Ascending aorta (tissue), 2 donors: ENCODE measurements around the gene BCL10. TPM values are rescaled to one million over a fixed set of nuclear protein-coding genes. Genes with fewer than 3 reads are reported as not detected.

Experiments used
- DNase-seq, 2 donors: peaks; one replicate each; pipeline ENCODE4 v3.0.0-alpha.2; 2019; ENCODE audit warnings: low spot score in 2 of 2
- H3K27ac ChIP-seq, 2 donors: fragments of 200-600 bp; sonication (generic); one replicate each; pipeline ENCODE4 v1.5.1; 2016 to 2017; ENCODE audit warnings: mild to moderate bottlenecking in 1 of 2
- H3K27me3 ChIP-seq: fragments of 200-600 bp; sonication (generic); one replicate; pipeline ENCODE4 v1.5.1; 2017
- H3K36me3 ChIP-seq, 2 donors: fragments of 200-600 bp; sonication (generic); one replicate each; pipeline ENCODE4 v1.5.1; 2016
- H3K4me1 ChIP-seq, 2 donors: fragments of 200-600 bp; sonication (generic); one replicate each; pipeline ENCODE4 v1.5.1; 2016 to 2017; ENCODE audit warnings: mild to moderate bottlenecking in 1 of 2
- H3K4me3 ChIP-seq, 2 donors: fragments of 200-600 bp; sonication (generic); one replicate each; pipeline ENCODE4 v1.5.1; 2016 to 2017; ENCODE audit warnings: mild to moderate bottlenecking in 1 of 2
- H3K9me3 ChIP-seq, 2 donors: fragments of 200-600 bp; sonication (generic); one replicate each; pipeline ENCODE4 v1.5.1; 2016
- intact Hi-C: fragments of 100-400 bp; cut with DNase I; formaldehyde crosslinking; loops from one replicate; pipeline ENCODE4 v1.15.1; 2023
- total RNA-seq: library from RNA; depleted of rRNA; stranded (reverse); fragments of >200 nt; gene quantifications from one replicate; pipeline ENCODE4 v1.1.0, GENCODE V29; 2016
- TF ChIP-seq, protein P1 (sequence below), 3 experiments: fragments of 200-600 bp in 2 of 3; fragments of 450-650 bp in 1 of 3; sonication (generic) in 2 of 3; IDR thresholded peaks; one replicate each; pipeline ENCODE4 v1.5.1; 2016 to 2019; ENCODE audit warnings: antibody characterized with exemption in 3 of 3, mild to moderate bottlenecking in 1 of 3, moderate library complexity in 1 of 3

BCL10 gene
- total RNA-seq, 1 donor from 2014 or later, result 3.7 TPM

DNA sequence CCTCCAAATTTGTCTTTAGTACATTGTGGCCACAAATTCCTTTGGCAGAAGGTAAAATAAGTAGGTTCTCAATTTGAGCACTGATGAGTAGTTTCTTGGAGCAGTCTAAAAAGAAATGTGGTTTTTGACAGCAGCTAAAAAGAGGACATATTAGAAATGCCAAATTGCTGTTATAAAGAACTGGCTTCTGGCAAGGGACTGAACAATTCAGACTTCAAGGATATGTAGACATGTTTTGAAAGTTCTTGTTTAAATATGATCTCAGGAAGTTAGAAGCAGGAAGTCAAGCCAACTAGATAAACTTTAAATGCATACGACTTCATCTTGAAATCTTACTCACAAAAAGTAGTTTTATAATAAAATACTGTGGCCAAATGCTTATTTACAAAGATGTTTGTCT, 35.8 kb downstream of the BCL10 start:
- intact Hi-C loops, result no loop called here
- Histone ChIP-seq H3K36me3 (no peaks in the 10 kb centered on the region), H3K9me3 (no peaks in the 10 kb centered on the region), H3K27me3 (no peaks in the 10 kb centered on the region), H3K4me1 (peaks cover 4 to 9% of the 10 kb centered on the region in 2 donors), H3K4me3 (no peak overlapping the region), H3K27ac (peak overlapping the region; percentile 14 to 56)
- TF ChIP-seq, protein P1, sequence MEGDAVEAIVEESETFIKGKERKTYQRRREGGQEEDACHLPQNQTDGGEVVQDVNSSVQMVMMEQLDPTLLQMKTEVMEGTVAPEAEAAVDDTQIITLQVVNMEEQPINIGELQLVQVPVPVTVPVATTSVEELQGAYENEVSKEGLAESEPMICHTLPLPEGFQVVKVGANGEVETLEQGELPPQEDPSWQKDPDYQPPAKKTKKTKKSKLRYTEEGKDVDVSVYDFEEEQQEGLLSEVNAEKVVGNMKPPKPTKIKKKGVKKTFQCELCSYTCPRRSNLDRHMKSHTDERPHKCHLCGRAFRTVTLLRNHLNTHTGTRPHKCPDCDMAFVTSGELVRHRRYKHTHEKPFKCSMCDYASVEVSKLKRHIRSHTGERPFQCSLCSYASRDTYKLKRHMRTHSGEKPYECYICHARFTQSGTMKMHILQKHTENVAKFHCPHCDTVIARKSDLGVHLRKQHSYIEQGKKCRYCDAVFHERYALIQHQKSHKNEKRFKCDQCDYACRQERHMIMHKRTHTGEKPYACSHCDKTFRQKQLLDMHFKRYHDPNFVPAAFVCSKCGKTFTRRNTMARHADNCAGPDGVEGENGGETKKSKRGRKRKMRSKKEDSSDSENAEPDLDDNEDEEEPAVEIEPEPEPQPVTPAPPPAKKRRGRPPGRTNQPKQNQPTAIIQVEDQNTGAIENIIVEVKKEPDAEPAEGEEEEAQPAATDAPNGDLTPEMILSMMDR (IDR thresholded peaks at IDR 0.05), result peak in 1 of 3 experiments; percentile 1
- DNase-seq, result no peak

DNA sequence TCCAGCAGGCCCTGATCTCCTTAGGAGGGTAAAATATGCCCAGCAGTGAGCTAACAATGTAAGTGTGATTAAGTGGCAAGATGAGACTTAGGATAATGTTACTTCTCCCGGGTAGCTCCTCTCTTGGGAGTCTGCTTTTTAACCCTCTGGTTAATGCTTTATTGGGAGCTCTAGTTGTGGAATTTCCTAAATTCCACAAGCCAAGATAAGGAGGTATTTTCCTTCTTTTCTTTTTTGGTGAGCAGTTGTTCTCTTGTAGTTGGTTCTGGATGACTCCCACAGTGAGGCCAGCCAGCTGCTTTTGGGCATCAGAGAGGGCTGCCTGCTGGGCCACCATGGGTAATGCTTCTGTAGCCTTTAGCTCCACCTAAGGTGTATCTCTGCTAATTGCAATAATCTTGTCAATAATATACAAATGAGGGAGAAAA, 36.2 kb downstream of the BCL10 start:
- TF ChIP-seq, protein P1 (IDR thresholded peaks at IDR 0.05), result peak in 1 of 3 experiments; percentile 22
- no peak for DNase-seq
- Histone ChIP-seq H3K9me3 (no peaks in the 10 kb centered on the region), H3K36me3 (no peaks in the 10 kb centered on the region), H3K4me1 (peaks cover 4 to 9% of the 10 kb centered on the region in 2 donors), H3K27me3 (no peaks in the 10 kb centered on the region), H3K27ac (peak overlapping the region; percentile 14 to 56), H3K4me3 (no peak overlapping the region)
- intact Hi-C loops, result no loop called here

DNA sequence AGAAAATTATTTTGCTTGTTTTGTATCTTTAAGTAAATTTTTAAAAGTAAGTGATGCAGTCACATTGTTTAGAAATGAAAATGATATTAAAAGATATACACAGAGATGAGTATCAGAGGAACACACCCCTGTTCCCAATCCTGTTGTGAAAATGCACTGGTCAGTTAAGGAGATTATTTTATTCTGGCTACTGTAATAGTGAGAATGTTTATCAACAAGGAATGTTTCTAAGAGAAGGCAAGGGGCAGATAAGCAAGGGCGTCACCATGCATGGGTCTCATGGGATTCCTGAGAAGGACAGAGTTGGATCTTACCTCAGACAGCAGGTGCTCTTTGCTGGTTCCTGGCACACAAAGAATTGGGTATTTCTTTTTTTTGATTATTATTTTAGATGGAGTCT, 38.8 kb downstream of the BCL10 start:
- Histone ChIP-seq H3K9me3 (no peaks in the 10 kb centered on the region), H3K27me3 (no peaks in the 10 kb centered on the region), H3K27ac (no peak overlapping the region), H3K4me3 (no peak overlapping the region), H3K36me3 (no peaks in the 10 kb centered on the region), H3K4me1 (peaks cover 2 to 4% of the 10 kb centered on the region in 2 donors)
- intact Hi-C loops, result no loop called here
- TF ChIP-seq, protein P1 (IDR thresholded peaks at IDR 0.05), result no peak
- no peak for DNase-seq

DNA sequence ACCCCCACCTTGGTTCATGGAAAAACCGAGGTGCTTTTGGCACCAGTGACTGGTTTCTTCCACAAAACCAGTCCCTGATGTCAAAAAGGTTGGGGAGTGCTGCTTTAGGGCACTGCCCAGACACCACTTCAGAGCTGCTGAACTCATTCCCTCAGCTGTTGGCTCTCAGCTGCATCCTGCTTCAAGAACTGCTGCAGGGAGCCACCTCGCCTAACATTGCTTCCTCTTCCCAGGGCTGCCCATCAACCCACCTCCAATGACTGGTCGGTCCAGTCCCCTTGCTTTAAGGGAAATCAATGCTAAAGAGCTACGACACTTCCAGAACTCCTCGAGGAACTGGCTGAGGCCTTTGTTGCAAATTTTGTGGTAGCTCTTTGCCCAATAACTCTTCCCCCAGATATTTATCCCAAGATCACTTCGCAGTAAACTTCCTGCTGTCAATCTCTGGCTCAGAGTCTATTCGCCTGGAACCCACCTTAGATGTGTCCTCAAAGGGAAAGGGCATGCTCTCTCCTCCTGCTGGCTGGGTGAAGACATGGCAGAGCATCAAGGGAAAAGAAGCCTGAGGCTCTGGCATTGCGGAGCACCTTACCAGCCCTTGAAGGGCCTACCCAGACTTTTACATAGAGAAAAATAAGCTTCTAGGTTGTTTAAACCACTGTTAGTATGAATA, 46.0 kb downstream of the BCL10 start:
- intact Hi-C loops, result no loop called here
- TF ChIP-seq, protein P1 (IDR thresholded peaks at IDR 0.05), result peak in 1 of 3 experiments; percentile 6
- Histone ChIP-seq H3K36me3 (no peaks in the 10 kb centered on the region), H3K4me1 (no peaks in the 10 kb centered on the region), H3K4me3 (no peak overlapping the region), H3K27me3 (no peaks in the 10 kb centered on the region), H3K27ac (no peak overlapping the region), H3K9me3 (no peaks in the 10 kb centered on the region)
- DNase-seq, result no peak

DNA sequence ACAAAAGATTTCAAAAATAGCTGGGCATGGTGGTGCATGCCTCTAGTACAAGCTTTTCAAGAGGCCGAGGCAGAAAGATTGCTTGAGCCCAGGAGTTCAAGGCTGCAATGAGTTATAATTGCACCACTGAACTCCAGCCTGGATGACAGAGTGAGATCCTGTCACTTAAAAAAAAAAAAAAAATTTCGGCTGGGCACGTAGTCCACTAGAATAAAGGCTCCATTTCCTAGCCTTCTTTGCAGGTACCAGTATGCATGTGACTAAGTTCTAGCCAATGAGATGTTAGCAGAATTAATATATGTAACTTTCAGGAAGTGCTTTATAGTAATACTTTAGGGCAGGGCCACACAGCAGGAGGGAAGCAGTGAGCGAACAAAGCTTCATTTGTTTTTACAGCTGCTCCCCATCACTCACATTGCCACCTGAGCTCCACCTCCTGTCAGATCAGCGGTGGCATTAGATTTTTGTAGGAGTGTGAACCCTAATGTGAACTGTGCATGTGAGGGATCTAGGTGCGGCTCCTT, 46.8 kb downstream of the BCL10 start:
- Histone ChIP-seq H3K9me3 (no peaks in the 10 kb centered on the region), H3K4me3 (no peak overlapping the region), H3K27me3 (no peaks in the 10 kb centered on the region), H3K36me3 (no peaks in the 10 kb centered on the region), H3K27ac (no peak overlapping the region), H3K4me1 (peaks cover 0 to 3% of the 10 kb centered on the region in 2 donors)
- intact Hi-C loops, result no loop called here
- TF ChIP-seq, protein P1 (IDR thresholded peaks at IDR 0.05), result no peak
- no peak for DNase-seq
